Ishikawa (cell line): Measurements from ENCODE around the gene KRT36.

Experiments
- CEBPB ChIP-seq: IDR thresholded peaks from 2 replicates; pipeline ENCODE4 v1.6.1; 2012
- CREB1 ChIP-seq: IDR thresholded peaks from 2 replicates; pipeline ENCODE4 v1.6.1; 2012; ENCODE audit warnings: low read depth
- EGR1 ChIP-seq: IDR thresholded peaks from 2 replicates; pipeline ENCODE4 v1.6.1; 2012
- EP300 ChIP-seq: IDR thresholded peaks from 2 replicates; pipeline ENCODE4 v1.6.1; 2012; ENCODE audit warnings: borderline replicate concordance
- FOXM1 ChIP-seq: IDR thresholded peaks from 2 replicates; pipeline ENCODE4 v1.6.1; 2012; ENCODE audit warnings: low read depth, borderline replicate concordance
- NFIC ChIP-seq: IDR thresholded peaks from 2 replicates; pipeline ENCODE4 v1.6.1; 2012
- TAF1 ChIP-seq: IDR thresholded peaks from 2 replicates; pipeline ENCODE4 v1.6.1; 2012; ENCODE audit warnings: low read depth, mild to moderate bottlenecking
- TCF12 ChIP-seq: IDR thresholded peaks from 2 replicates; pipeline ENCODE4 v1.6.1; 2012; ENCODE audit warnings: low read depth
- USF1 ChIP-seq: IDR thresholded peaks from 2 replicates; pipeline ENCODE4 v1.6.1; 2012
- YY1 ChIP-seq: IDR thresholded peaks from 2 replicates; pipeline ENCODE4 v1.6.1; 2012; ENCODE audit warnings: low read depth
- ZBTB7A ChIP-seq: IDR thresholded peaks from 2 replicates; pipeline ENCODE4 v1.6.1; 2012; ENCODE audit warnings: low read depth
- TF ChIP-seq, protein P1 (sequence below): IDR thresholded peaks from 2 replicates; pipeline ENCODE4 v1.6.1; 2012
- TF ChIP-seq, protein P2 (sequence below): IDR thresholded peaks from 2 replicates; pipeline ENCODE4 v1.6.1; 2012; ENCODE audit warnings: low read depth, mild to moderate bottlenecking

- TF ChIP-seq YY1 (no peak), CEBPB (no peak), EGR1 (no peak), ZBTB7A (no peak), CREB1 (no peak), TAF1 (no peak), EP300 (no peak), USF1 (no peak), NFIC (no peak), FOXM1 (no peak), TCF12 (no peak)
- TF ChIP-seq, protein P1, sequence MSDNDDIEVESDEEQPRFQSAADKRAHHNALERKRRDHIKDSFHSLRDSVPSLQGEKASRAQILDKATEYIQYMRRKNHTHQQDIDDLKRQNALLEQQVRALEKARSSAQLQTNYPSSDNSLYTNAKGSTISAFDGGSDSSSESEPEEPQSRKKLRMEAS: no peak
- TF ChIP-seq, protein P2, sequence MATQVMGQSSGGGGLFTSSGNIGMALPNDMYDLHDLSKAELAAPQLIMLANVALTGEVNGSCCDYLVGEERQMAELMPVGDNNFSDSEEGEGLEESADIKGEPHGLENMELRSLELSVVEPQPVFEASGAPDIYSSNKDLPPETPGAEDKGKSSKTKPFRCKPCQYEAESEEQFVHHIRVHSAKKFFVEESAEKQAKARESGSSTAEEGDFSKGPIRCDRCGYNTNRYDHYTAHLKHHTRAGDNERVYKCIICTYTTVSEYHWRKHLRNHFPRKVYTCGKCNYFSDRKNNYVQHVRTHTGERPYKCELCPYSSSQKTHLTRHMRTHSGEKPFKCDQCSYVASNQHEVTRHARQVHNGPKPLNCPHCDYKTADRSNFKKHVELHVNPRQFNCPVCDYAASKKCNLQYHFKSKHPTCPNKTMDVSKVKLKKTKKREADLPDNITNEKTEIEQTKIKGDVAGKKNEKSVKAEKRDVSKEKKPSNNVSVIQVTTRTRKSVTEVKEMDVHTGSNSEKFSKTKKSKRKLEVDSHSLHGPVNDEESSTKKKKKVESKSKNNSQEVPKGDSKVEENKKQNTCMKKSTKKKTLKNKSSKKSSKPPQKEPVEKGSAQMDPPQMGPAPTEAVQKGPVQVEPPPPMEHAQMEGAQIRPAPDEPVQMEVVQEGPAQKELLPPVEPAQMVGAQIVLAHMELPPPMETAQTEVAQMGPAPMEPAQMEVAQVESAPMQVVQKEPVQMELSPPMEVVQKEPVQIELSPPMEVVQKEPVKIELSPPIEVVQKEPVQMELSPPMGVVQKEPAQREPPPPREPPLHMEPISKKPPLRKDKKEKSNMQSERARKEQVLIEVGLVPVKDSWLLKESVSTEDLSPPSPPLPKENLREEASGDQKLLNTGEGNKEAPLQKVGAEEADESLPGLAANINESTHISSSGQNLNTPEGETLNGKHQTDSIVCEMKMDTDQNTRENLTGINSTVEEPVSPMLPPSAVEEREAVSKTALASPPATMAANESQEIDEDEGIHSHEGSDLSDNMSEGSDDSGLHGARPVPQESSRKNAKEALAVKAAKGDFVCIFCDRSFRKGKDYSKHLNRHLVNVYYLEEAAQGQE: no peak
Measured at GRCh38 chr17:41512546-41513167, 22.9 kb upstream of the KRT36 start.
